ENCODE data around the gene MCC.

DNA sequence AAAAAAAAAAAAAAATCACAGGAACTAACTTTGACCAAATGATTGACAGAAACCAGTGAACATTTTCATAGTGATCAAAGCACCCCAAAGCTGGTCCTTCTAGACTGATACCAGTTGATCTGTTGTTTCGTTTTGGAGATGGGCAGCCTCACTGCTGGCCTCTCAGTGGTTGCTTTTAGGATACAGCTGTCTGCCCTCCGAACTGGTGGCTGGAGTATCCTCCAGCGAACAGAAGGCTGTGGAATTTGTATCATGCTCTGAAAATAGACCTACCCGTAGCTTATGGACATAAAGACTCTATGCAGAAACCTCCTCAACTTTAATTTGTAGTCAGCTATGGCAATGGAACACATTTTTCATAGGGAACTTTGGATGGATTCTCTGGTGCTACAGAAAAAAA, 462.7 kb downstream of the MCC start:
- TF ChIP-seq, protein P1, sequence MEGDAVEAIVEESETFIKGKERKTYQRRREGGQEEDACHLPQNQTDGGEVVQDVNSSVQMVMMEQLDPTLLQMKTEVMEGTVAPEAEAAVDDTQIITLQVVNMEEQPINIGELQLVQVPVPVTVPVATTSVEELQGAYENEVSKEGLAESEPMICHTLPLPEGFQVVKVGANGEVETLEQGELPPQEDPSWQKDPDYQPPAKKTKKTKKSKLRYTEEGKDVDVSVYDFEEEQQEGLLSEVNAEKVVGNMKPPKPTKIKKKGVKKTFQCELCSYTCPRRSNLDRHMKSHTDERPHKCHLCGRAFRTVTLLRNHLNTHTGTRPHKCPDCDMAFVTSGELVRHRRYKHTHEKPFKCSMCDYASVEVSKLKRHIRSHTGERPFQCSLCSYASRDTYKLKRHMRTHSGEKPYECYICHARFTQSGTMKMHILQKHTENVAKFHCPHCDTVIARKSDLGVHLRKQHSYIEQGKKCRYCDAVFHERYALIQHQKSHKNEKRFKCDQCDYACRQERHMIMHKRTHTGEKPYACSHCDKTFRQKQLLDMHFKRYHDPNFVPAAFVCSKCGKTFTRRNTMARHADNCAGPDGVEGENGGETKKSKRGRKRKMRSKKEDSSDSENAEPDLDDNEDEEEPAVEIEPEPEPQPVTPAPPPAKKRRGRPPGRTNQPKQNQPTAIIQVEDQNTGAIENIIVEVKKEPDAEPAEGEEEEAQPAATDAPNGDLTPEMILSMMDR (IDR thresholded peaks at IDR 0.05), result no peak
- TF ChIP-seq EP300 (IDR thresholded peaks at IDR 0.05), result no peak
